Jurkat, Clone E6-1 (cell line): ENCODE measurements around the gene MACROH2A1.
A peak's percentile ranks its signal among the peaks of the same experiment; 100 is the strongest.

Experiments used
- DNase-seq: peaks from one replicate; pipeline ENCODE4 v3.0.0-alpha.2; 2011; ENCODE audit warnings: low read depth, low spot score
- H3K4me3 ChIP-seq: 2 replicates; pipeline ENCODE4 v1.5.1; 2011; ENCODE audit warnings: mild to moderate bottlenecking, low read length, control low read depth, moderate library complexity

MACROH2A1 gene

GRCh38 chr5:135326296-135327254 lies 72.5 kb downstream of the MACROH2A1 start:
- no peak overlapping the region for H3K4me3 ChIP-seq
- no peak for DNase-seq

DNA sequence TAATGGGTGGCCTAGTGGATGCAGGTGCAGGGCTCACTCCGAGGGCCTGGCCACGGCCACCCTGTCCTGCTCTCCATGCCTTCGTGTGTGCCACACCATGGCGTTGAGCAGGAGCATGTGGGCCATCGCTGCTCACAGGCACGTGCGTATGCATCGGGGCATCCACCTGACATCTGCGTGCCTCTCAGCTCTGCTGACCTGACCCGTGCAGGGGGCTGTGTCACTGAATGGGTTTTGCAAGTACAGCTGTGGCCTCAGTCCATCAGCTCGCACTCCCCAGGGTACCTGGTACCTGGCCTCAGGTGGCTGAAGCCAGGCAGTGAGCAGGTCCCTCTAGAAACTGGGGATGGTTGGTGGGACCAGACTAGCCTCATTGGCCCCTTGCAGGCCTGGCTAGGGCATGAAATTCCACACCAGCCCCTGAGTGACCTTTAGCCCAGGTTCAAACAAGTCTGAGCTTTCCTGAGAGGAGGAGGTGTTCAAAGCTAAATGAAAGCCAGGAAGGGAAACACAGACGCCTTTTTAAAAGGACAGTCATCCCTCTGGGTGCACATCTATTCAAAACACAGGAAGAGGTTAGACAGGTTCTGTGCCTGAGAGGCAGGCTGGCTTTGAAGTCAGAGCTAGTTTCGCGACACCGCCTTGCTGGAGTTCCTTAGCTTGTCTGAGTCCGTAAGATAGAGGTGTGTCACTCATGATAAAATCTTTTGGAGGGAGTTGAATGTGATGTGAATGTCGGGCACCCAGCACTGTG lies 74.0 kb downstream of the MACROH2A1 start:
- no peak overlapping the region for H3K4me3 ChIP-seq
- DNase-seq: peak; percentile 71

DNA sequence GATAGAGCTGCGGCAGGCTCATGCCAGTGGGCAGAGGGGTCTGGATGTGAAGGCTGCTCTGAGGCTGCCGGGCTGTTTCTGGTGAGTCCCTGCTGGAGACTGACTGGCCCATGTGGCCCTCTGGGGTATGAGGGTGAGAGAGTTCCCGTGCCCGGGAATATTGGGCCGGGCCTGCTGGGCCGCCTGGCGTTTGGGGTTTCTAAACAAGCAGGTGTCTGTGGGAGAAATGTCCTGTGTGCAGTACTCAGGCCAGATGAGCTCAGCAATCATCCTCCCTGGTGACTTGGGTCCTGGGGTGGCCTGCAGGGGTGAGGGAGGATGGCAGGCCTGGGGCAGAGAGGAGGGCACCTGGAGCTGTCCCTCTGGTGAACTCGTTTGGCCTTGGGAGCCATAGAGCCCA lies 74.9 kb downstream of the MACROH2A1 start:
- DNase-seq: no peak
- H3K4me3 ChIP-seq: no peak overlapping the region

GRCh38 chr5:135323701-135324132 lies 75.3 kb downstream of the MACROH2A1 start:
- no peak overlapping the region for H3K4me3 ChIP-seq
- no peak for DNase-seq

DNA sequence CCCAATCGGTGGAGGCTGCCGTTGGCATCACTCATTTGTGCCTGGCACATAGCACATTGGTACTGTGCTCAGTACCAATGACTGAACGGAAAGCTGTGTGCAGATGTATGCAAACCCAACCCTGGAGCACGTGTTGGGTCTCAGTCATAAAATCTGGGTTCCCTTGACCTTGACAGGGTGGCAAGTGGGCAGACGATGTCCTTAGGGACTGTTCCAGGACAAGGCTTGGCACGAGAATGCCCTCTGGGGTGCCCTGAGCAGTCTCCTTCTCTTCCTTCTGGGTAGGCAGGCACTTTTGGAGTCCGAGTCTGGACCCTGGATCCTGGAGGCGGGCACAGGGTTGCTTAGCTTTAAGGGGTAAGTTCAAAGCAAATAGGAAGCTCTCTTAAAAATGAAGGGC lies 75.8 kb downstream of the MACROH2A1 start:
- no peak for DNase-seq
- no peak overlapping the region for H3K4me3 ChIP-seq

GRCh38 chr5:135322744-135323143 lies 76.3 kb downstream of the MACROH2A1 start:
- no peak overlapping the region for H3K4me3 ChIP-seq
- no peak for DNase-seq

DNA sequence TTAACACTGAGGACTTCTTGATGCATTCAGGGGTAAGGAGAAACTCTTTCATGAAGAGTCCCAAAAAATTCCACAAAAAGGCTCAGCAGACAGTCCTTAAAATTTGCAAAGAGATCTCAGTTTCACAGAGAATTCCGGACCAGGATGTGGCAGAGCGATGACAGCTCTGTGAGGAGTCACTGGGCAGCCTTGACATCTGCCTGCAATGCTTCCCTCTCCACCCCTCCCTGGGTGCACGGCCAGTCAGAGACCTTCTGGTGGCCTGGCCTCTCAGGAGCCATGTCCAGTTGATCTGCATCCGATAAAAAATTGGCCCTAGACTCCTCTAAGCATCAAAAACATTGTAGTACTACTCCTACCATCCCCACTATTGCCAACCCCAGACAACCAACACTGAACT lies 76.8 kb downstream of the MACROH2A1 start:
- H3K4me3 ChIP-seq: no peak overlapping the region

GRCh38 chr5:135320718-135321484 lies 78.1 kb downstream of the MACROH2A1 start:
- no peak overlapping the region for H3K4me3 ChIP-seq
- DNase-seq: no peak

More for the DNA sequence above, 76.8 kb downstream of the MACROH2A1 start:
- DNase-seq: no peak

DNA sequence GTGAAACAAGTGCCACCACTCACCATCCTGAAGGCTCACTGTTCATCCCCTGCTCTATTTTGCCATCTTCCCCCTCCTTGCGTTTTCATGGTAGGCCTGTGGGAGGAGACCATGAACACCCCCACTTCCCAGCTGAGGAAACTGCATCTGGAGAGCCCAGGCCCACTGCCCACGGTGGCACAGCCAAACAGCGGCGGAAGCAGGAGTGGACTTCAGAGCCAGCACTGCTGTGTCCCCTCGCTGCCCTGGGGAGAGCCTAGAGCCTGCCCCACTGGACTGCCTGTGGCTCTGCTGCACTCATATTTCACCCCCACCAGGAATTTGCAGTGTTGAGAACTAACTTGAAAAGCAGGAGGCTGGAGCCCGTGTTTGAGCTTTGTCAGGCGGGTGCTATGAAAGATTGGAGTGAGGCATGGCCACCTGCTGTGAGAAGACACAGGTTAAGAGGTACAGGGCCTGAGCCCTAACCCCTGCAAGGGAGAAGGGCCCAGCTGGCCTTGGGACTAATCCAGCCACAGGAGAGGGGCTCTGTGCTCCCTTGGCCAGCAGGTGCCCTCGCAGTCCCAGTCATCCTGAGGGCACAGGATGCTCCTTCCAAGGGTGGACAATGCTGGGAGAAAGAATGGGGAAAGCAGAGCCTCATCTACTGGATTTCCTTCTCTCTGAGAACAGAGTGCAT lies 79.0 kb downstream of the MACROH2A1 start:
- DNase-seq: no peak
- no peak overlapping the region for H3K4me3 ChIP-seq

DNA sequence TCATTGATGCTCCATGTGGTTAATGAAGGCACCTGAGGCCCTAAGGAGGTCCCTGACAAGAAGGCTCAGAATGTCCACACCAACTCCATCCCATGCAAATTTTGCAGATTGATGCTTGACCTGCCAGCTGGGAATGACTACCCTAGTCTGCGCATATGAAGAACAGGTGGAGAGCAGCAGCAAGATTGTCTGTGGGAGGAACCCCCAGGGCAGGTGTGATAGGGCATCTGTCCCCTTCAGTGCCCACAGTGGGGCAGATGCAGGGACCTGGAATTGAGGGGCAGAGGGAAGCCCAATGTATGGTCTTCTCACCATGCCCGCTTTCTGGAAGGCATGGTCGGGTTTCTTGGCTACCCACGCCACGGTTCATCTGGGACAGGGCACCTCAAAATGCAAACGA lies 79.6 kb downstream of the MACROH2A1 start:
- H3K4me3 ChIP-seq: no peak overlapping the region
- no peak for DNase-seq

DNA sequence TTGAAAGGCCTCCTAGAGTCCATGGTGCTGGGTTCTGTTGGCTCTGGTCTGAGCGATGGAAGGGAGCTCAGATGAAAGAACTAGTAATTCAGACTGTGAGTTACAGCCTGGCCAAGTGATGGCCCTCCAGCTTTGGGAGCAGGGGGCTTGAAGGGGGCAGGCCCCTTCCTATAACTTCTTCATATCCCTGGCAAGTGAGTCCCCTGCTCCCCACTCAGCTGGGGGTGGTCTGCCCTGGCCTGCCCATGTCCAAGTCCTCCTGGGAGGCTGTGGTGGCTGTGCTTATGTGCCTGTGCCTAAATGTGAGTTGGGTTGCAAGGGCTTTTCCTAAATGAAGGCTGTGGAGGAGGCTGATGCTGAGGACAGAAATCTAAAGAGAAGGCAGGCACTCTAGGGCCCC lies 80.1 kb downstream of the MACROH2A1 start:
- H3K4me3 ChIP-seq: no peak overlapping the region
- no peak for DNase-seq

GRCh38 chr5:135318037-135318436 lies 81.0 kb downstream of the MACROH2A1 start:
- DNase-seq: no peak
- no peak overlapping the region for H3K4me3 ChIP-seq

DNA sequence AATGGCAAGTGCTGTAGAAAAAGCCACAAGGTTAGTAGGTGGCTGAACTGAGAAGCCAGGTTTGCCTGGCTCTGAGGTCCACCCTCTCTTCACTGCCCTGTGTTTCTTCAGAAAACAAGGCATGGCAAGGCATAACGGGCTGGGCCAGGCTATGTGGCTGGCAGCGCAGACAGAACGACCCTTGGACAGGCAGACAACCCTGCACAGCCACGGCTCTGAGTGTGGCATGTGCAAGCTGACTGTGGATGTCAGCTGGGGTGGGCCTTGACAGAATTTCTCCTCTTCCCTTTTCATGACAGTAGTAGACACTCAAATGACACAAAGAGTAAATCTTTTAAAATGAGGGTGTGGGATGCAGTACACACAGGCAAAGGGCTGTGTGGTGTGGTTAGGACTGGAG lies 81.7 kb downstream of the MACROH2A1 start:
- no peak for DNase-seq
- H3K4me3 ChIP-seq: no peak overlapping the region

DNA sequence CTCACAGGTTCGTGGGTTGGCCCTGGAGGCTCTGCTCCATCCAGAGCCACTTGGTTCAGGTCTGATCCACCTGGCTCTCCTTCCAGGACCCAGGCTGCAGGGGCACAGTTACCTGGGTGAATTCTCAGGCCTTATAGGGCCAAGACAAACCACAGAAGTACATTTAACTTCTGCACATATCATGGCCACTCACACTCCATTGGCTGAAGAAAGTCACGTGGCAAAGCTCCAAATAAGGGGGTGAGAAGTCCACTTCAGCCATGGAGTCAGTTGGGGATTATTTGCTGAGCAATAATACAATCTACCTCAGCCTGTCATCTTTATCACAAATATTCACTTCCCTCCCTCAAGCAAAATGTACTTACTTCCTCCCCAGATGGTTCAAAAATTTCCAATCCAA lies 83.6 kb downstream of the MACROH2A1 start:
- no peak for DNase-seq
- no peak overlapping the region for H3K4me3 ChIP-seq

DNA sequence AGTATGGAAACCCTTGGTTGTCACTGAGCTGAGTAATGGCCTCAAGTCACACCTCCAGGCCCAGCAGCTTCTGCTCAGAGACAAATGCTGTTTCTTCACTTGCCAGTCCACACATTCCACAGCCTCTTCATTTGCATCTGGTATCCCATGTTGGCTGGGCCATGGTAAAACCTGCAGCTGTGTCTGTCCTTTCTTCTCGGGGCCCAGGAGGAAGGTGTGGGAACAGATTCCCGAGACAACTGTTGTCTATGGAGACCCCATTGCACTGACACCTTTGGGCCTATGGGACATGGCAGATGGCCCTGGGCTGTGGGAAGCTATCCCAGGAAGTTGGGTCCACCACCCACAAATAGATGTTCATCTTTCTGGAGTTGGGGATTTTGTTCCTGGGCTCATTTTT lies 85.1 kb downstream of the MACROH2A1 start:
- no peak for DNase-seq

DNA sequence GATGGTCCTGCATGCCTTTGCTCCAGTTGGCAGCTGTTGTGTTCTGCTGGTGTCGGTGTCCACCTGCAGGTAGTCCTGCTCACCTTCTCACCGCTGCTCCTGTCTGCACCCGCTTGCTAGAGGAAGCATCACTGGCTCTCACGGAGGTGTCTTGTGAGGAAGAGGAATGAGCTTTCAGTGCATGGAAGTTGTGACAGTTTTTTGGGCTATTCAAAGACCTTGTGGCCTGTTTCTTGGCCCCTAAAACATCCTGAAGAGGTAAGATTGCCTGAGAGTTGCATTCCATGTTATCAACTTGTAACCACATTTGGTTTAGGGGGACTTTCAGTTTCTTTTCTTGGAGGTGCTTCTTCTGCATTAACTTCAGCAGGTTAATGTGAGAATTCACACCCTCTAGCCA lies 85.6 kb downstream of the MACROH2A1 start:
- DNase-seq: no peak
- no peak overlapping the region for H3K4me3 ChIP-seq

More for the DNA sequence above, 85.1 kb downstream of the MACROH2A1 start:
- H3K4me3 ChIP-seq: no peak overlapping the region

- no peak overlapping the region for H3K4me3 ChIP-seq
- no peak for DNase-seq
These were observed 86.6 kb downstream of the MACROH2A1 start for GRCh38 chr5:135312255-135312935.

DNA sequence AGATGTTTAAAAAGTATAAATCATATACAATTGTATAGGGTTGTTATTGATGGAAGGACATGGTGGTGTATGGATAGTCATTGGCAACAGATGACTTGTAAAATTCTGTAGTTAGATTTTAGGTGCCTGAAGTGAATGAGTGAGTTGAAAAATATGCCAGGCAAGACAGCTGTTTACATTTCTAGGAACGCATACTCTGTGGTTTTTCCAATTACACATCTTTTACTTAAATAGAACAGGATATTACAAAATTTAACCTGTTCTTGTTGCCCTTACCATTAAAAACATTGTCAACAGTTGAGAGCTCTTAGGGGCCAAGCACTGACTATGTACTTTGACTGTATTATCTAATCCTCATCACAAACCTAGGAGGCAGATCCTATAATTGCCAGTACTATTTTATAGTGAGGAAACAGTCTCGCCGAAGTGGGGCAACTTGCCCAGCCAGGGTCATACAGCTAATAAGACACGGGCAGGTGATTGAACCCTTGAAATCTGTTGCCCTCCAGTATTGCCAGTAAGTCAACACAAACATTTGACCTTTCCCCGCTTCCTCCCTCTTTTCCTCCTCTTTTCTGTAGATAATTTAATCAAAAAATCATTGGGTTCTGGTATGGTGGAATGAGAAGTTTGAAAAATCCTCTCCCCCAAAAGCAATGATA lies 88.6 kb downstream of the MACROH2A1 start:
- no peak overlapping the region for H3K4me3 ChIP-seq
- no peak for DNase-seq
